GM21381 (cell line): Measurements from ENCODE around the gene RAVER2.

Experiments used
- ATAC-seq: cut with Tn5 transposase; IDR thresholded peaks from one replicate; pipeline ENCODE4 v1.9.1; 2021; ENCODE audit warnings: mild to moderate bottlenecking, moderate library complexity; ENCODE audit not compliant: unreplicated experiment

RAVER2 gene

GRCh38 chr1:64872067-64872466 lies 127.2 kb downstream of the RAVER2 start:
- no peak for ATAC-seq

DNA sequence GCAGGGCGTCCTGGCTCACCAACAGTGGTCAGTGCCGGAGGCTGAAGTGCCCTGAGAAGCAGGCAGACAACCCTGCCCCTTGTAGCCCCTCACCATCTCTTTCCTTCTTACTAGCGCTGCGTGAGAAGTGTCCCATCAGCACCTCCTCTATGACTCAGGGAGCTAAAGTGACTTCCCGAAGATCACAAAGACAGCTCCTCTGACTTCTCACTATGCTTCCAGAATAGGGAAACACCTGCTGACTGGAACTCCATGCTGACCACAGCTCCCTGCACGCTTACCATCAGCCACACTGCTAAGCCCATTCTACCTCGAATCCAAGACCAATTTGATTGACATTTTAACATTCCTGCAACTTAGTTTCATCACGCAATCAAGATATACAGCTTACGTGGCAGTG lies 128.7 kb downstream of the RAVER2 start:
- no peak for ATAC-seq

DNA sequence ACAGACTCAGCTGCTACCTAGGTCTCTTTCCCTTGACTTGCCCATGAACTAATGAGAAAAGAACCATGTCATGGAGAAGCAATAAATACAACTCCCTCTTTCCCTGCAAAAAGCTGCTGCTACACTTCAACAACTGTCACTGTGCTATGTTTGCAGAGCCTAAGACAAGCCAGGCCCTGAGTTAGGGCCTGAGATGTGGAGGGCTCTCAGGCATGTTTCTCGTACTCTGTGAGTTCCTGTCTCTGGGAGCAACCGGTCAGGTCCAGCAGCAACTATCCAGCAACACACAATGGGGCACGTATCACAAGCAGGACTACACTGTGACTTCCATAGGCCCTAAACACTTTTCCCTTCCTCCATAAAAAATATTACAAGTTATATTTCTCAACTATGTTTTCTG lies 129.8 kb downstream of the RAVER2 start:
- ATAC-seq, result no peak

- ATAC-seq, result no peak
Observed at GRCh38 chr1:64875101-64875500, 130.2 kb downstream of the RAVER2 start.

DNA sequence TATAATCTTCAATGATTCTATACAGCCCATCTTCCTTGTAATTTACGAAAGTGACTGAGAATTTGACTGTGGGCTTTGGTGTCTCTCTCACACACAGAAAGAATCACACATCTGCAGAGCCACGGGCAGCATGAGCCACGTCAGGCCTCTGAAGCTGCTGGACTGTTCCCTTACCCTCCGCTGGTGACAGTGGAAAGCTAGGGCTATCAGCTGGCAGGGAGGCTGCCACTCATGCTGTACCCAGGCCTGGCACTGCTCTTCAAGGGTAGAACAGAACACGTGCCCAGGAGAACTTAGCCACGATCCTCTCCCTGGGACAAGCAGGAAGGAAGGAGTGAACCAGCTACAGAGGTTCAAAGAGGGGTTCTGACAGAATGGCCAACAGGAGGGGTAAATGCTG lies 130.7 kb downstream of the RAVER2 start:
- ATAC-seq, result no peak

- ATAC-seq, result no peak
Observed at GRCh38 chr1:64877151-64877550, 132.3 kb downstream of the RAVER2 start.

DNA sequence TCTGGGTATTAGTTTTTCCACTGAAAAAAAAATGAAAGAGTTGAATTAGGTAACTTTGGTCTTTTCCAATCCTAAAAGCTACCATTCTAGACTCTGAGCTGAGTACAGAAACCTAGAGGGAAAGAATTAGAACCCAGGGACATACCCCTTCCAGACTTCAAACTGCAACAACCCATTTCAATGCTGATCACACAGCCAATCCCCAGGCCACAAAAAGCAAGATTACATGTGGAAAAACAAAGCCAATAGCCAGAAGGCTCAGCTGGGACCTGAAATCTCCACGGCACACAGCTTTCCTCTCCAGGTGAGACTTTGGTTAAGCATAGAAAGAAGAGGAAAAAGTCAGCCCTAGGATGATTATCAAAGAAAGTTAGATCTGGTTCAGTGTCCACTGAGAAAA lies 132.7 kb downstream of the RAVER2 start:
- no peak for ATAC-seq

DNA sequence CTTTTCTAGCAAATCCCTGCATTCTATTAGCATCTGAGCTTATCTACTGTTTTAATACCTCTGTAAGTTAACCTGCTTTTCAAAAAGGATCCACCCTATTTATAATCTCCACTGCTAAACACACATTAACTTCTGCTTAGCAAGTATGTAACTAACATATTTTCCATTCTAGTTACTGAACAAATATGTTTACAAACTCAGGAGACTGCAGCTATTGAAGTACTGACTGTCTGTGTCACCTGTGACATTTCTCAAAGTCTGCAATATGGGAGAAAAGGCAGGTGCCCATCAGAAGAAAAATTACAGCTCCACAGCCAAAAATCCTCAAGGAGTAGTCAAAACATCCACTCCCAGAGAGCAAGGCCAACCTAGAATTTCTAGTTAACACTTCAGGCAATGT lies 133.2 kb downstream of the RAVER2 start:
- no peak for ATAC-seq

DNA sequence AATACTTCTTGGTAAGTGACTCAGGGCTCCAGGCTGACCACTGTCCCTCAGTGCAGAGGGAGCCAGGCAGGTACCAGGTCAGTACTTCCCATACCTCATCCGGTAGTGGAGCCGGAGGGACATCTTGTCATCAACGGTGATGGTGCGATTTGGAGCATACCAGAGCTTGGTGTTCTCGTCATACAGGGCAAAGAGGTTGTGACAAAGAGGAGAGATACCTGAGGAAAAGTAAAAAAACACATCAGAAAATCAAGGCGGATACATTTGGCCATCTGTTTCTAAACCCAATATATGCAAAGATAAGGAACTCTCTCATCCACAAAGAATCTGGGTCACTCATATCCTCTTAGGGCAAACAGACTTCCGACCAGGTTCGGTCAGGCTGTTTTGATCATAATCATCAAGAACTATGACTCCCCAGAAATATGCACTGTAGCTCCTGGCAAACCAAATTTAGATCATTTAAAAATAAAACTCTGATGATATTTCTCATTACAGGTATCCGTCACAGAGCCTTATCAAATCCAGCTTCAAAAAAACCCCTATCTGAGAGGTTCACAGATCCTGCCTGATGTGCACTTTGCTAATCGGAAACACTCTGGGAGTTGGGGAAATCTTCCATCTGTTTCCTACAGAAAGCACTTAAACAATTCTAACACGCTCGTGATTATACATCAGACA lies 134.2 kb downstream of the RAVER2 start:
- ATAC-seq, result no peak

DNA sequence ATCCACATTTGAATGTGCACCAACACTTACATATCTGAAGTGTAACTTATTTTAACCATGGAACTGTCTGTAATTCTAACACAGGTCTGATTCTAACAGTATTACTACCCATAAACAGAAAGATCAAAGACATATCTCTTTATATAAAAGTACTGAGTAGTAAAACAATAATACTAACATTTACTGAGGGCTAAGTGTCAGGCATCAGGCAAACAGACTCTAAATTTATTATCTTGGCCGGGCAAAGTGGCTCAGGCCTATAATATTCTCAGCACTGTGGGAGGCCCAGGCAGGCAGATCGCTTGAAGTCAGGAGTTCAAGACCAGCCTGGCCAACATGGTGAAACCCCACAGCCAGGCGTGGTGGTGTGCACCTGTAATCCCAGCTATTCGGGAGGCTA lies 135.6 kb downstream of the RAVER2 start:
- ATAC-seq, result no peak

DNA sequence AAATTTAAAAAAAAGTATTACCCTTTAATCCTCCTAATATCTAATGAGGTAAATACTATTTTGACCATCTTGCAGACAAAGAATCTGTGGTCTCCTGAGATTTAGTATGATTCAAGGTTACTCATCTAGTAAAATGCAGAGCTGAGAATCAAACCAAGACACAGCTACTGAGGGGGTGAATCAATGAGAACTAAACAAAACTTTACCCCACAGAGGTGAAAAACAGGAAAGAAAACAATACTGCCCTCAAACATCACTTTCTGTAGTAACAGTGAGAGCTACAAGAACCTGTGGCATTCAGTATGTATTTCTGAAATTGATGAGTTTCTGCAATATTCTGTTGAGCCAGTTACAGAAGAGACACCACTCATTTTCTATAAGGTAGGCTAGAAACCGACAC lies 136.4 kb downstream of the RAVER2 start:
- no peak for ATAC-seq
